ENCODE results near the gene H6PD.
A peak's percentile ranks its signal among the peaks of the same experiment; 100 is the strongest.

H6PD gene

GRCh38 chr1:9234223-9235095 lies at the start of gene H6PD:
TSS of gene H6PD (plus strand) at chr1:9234774. CDS start at chr1:9244935, 10,161 bp downstream.
- DNase-seq, result peak; percentile 75

- DNase-seq, result no peak
Observed at GRCh38 chr1:9186082-9186859, 48.3 kb upstream of the H6PD start.

GRCh38 chr1:9187004-9187403 lies 47.6 kb upstream of the H6PD start:
- DNase-seq, result no peak

GRCh38 chr1:9190234-9190633 lies 44.3 kb upstream of the H6PD start:
- no peak for DNase-seq

GRCh38 chr1:9191231-9191630 lies 43.3 kb upstream of the H6PD start:
- no peak for DNase-seq

- DNase-seq, result no peak
Observed at GRCh38 chr1:9192578-9193232, 41.9 kb upstream of the H6PD start.

- DNase-seq, result no peak
Observed at GRCh38 chr1:9193233-9193625, 41.3 kb upstream of the H6PD start.

- no peak for DNase-seq
Observed at GRCh38 chr1:9194024-9194423, 40.5 kb upstream of the H6PD start.

- DNase-seq, result no peak
Observed at GRCh38 chr1:9195651-9196050, 38.9 kb upstream of the H6PD start.

GRCh38 chr1:9196129-9197040 lies 38.2 kb upstream of the H6PD start:
- DNase-seq, result peak; percentile 41

- DNase-seq, result no peak
Observed at GRCh38 chr1:9197186-9198099, 37.1 kb upstream of the H6PD start.

- no peak for DNase-seq
Observed at GRCh38 chr1:9198538-9199361, 35.8 kb upstream of the H6PD start.

- no peak for DNase-seq
Observed at GRCh38 chr1:9200441-9200840, 34.1 kb upstream of the H6PD start.

GRCh38 chr1:9201401-9202239 lies 33.0 kb upstream of the H6PD start:
- DNase-seq, result no peak

GRCh38 chr1:9202240-9202870 lies 32.2 kb upstream of the H6PD start:
- no peak for DNase-seq

GRCh38 chr1:9203511-9203982 lies 31.0 kb upstream of the H6PD start:
- peak; percentile 14 for DNase-seq

GRCh38 chr1:9204156-9204720 lies 30.3 kb upstream of the H6PD start:
- DNase-seq, result no peak

GRCh38 chr1:9207086-9207485 lies 27.5 kb upstream of the H6PD start:
- no peak for DNase-seq

Data from activated gamma-delta T cell treated with Interleukin-2 at 50 U/mL for 16 hours (primary cell).